ENCODE data around the gene FRS3.

Gene FRS3

GRCh38 chr6:41787219-41787917, 7.7 kb upstream of the FRS3 start, which contains the start of gene TOMM6 (continued):
- no peak for TF ChIP-seq ZNF513 (tag by site-specific recombination; IDR thresholded peaks at IDR 0.05)
- 0 out of 2 replicates have a peak, but pooled peaks have one; percentile 7 for TF ChIP-seq IKZF3 (tag by site-specific recombination; IDR thresholded peaks at IDR 0.05)
- no peak for TF ChIP-seq ZNF837 (tag by site-specific recombination; IDR thresholded peaks at IDR 0.05)
- TF ChIP-seq ZEB2 (tag by site-specific recombination; IDR thresholded peaks at IDR 0.05) = peak; percentile 99
- no peak for TF ChIP-seq ZNF274 (IDR thresholded peaks at IDR 0.05; ENCODE audit: low read length)
- no peak for TF ChIP-seq ZNF274 (tag by site-specific recombination; IDR thresholded peaks at IDR 0.05; ENCODE audit: borderline replicate concordance)
- TF ChIP-seq ZNF341 (tag by site-specific recombination; IDR thresholded peaks at IDR 0.05; ENCODE audit: low read depth) = peak; percentile 87
- TF ChIP-seq ZNF544 (tag by site-specific recombination; IDR thresholded peaks at IDR 0.05) = no peak
- no peak for TF ChIP-seq ATF2 (tag by site-specific recombination; IDR thresholded peaks at IDR 0.05; ENCODE audit: low read depth)
- TF ChIP-seq ZSCAN5A (tag by site-specific recombination; IDR thresholded peaks at IDR 0.05) = no peak
- no peak for TF ChIP-seq HOXA7 (CRISPR knock-in tag; IDR thresholded peaks at IDR 0.05; ENCODE audit: borderline replicate concordance)
- 0 out of 2 replicates have a peak, but pooled peaks have one; percentile 43 for TF ChIP-seq ZBTB20 (tag by site-specific recombination; IDR thresholded peaks at IDR 0.05)
- TF ChIP-seq ZFP37 (tag by site-specific recombination; IDR thresholded peaks at IDR 0.05) = peak; percentile 66; the same call in 1 of the 2 replicates
- TF ChIP-seq PATZ1 (tag by site-specific recombination; IDR thresholded peaks at IDR 0.05) = peak; percentile 85
- TF ChIP-seq GLIS2 (tag by site-specific recombination; IDR thresholded peaks at IDR 0.05) = peak; percentile 51
- TF ChIP-seq ZSCAN30 (tag by site-specific recombination; IDR thresholded peaks at IDR 0.05) = peak; percentile 52
- peak; percentile 98 for TF ChIP-seq ZNF501 (tag by site-specific recombination; IDR thresholded peaks at IDR 0.05)
- peak; percentile 85 for TF ChIP-seq ZXDB (tag by site-specific recombination; IDR thresholded peaks at IDR 0.05)
- TF ChIP-seq ZFP3 (tag by site-specific recombination; IDR thresholded peaks at IDR 0.05; ENCODE audit: low read depth) = no peak
- no peak for TF ChIP-seq ZNF354C (tag by site-specific recombination; IDR thresholded peaks at IDR 0.05; ENCODE audit: borderline replicate concordance, low read depth)
- TF ChIP-seq GLI4 (tag by site-specific recombination; IDR thresholded peaks at IDR 0.05) = no peak
- no peak for TF ChIP-seq ZNF514 (tag by site-specific recombination; IDR thresholded peaks at IDR 0.05)
- TF ChIP-seq ZNF146 (tag by site-specific recombination; IDR thresholded peaks at IDR 0.05) = peak; percentile 41; the same call in 1 of the 2 replicates
- TF ChIP-seq PRDM1 (tag by site-specific recombination; IDR thresholded peaks at IDR 0.05) = no peak
- TF ChIP-seq KLF17 (tag by site-specific recombination; IDR thresholded peaks at IDR 0.05) = no peak; the same call in none of the 2 replicates
- no peak for TF ChIP-seq GLI2 (tag by site-specific recombination; IDR thresholded peaks at IDR 0.05; ENCODE audit: borderline replicate concordance, low read depth)
- TF ChIP-seq ZBTB11 (tag by site-specific recombination; conservative IDR thresholded peaks at IDR 0.05; ENCODE audit: low read depth) = peak; percentile 95
- TF ChIP-seq YY1 (tag by site-specific recombination; IDR thresholded peaks at IDR 0.05) = peak; percentile 94
- 0 out of 2 replicates have a peak, but pooled peaks have one; percentile 23 for TF ChIP-seq KLF7 (tag by site-specific recombination; IDR thresholded peaks at IDR 0.05; ENCODE audit: borderline replicate concordance)
- TF ChIP-seq MZF1 (tag by site-specific recombination; IDR thresholded peaks at IDR 0.05; ENCODE audit: borderline replicate concordance) = peak; percentile 67
